ENCODE measurements around the gene CDC42. TPM values are rescaled to one million over a fixed set of nuclear protein-coding genes. Genes with fewer than 3 reads are reported as not detected.
A peak's percentile ranks its signal among the peaks of the same experiment; 100 is the strongest.
"Not testable (repeated sequence)": the region's sequence is repeated elsewhere in the genome, so short reads cannot be mapped to it uniquely, and the experiment has no call there.

CDC42 gene
- total RNA-seq (2014; rRNA removed) (212 and 245 TPM in 2 replicates), Bru-seq, nascent RNA (percentile 98 among the genes with signal in this experiment), BruChase-seq, experiment 1, labeled RNA remaining after a 6-hour chase (percentile 95 among the genes with signal in this experiment), BruChase-seq, experiment 2, labeled RNA remaining after a 2-hour chase (percentile 96 among the genes with signal in this experiment)
- long read RNA-seq, partial matches to known transcripts = 33 of 84 reads
- long read RNA-seq, other reads (novel, unspliced or antisense) = 49 of 84 reads

GRCh38 chr1:22052115-22053016 is at the start of gene CDC42:
Gene CDC42, plus strand, starts transcription at chr1:22052709. Its CDS starts 25,770 bp downstream, at chr1:22078479.
- Histone ChIP-seq H3K79me2 (ENCODE audit: low read length) (peaks cover 44% of the 10 kb centered on the region), H3K36me3 (ENCODE audit: low read depth, low read length) (peaks cover 17% of the 10 kb centered on the region; the same call in 1 of the 2 replicates), H3K9ac (ENCODE audit: low read length) (peak within 1 kb of the TSS; percentile 99), H4K20me1 (ENCODE audit: low read length) (peaks cover 38% of the 10 kb centered on the region), H3K9me2 (replicated peaks; ENCODE audit: low read length) (no peaks in the 10 kb centered on the region), H2AFZ (ENCODE audit: low read length) (peak within 1 kb of the TSS; percentile 98), H3K9me3 (ENCODE audit: low read length) (no peaks in the 10 kb centered on the region), H3K27me3 (ENCODE audit: low read length) (no peaks in the 10 kb centered on the region), H3K27ac (ENCODE audit: low read length) (peak within 1 kb of the TSS; percentile 85), H3K4me3 (ENCODE audit: low read length) (peak within 1 kb of the TSS; percentile 98), H3K4me1 (ENCODE audit: insufficient read depth, low read length) (peaks cover 32% of the 10 kb centered on the region), H3F3A (ENCODE audit: low read length, unreplicated experiment) (no peaks in the 10 kb centered on the region), H3K4me2 (ENCODE audit: low read length) (peak within 1 kb of the TSS; percentile 91)
- peak; percentile 93 for DNase-seq
- CTCF ChIA-PET = no interaction called here
- ATAC-seq = peak; percentile 94
- BruUV-seq (replicated peaks) = TSS peak; percentile 45
- intact Hi-C loops (cut with micrococcal nuclease) = no loop called here
- TF ChIP-seq CTCF (conservative IDR thresholded peaks at IDR 0.05; ENCODE audit: low read depth, low read length) = no peak
- TF ChIP-seq EZH2phosphoT487 (IDR thresholded peaks at IDR 0.05; ENCODE audit: borderline replicate concordance, low read length) = no peak
- no peak for TF ChIP-seq EZH2 (IDR thresholded peaks at IDR 0.05; ENCODE audit: low read length, unreplicated experiment)
- POLR2A ChIA-PET (ENCODE audit: unreplicated experiment) = interaction anchor here (0.5 to 0.6 kb wide), 2 partner anchors 49 to 425 kb away, joined by 3 read pairs; no protein-coding TSS in a partner anchor

- H3K4me2 ChIP-seq (ENCODE audit: low read length); intact Hi-C loops (cut with micrococcal nuclease); H3K27ac ChIP-seq (ENCODE audit: low read length); H3K4me1 ChIP-seq (ENCODE audit: insufficient read depth, low read length); H3K79me2 ChIP-seq (ENCODE audit: low read length); H3F3A ChIP-seq (ENCODE audit: low read length, unreplicated experiment); H3K9me3 ChIP-seq (ENCODE audit: low read length); H4K20me1 ChIP-seq (ENCODE audit: low read length); DNase-seq; H2AFZ ChIP-seq (ENCODE audit: low read length); H3K4me3 ChIP-seq (ENCODE audit: low read length); ATAC-seq; H3K27me3 ChIP-seq (ENCODE audit: low read length); H3K9me2 ChIP-seq (replicated peaks; ENCODE audit: low read length); POLR2A ChIA-PET (ENCODE audit: unreplicated experiment); BruUV-seq (replicated peaks); H3K9ac ChIP-seq (ENCODE audit: low read length); H3K36me3 ChIP-seq (ENCODE audit: low read depth, low read length); CTCF ChIA-PET: not testable (repeated sequence)
These were observed 49.6 kb upstream of the CDC42 start for GRCh38 chr1:22002875-22003274.

GRCh38 chr1:22003959-22004358 is 48.5 kb upstream of the CDC42 start:
- H3K79me2 ChIP-seq (ENCODE audit: low read length); H3F3A ChIP-seq (ENCODE audit: low read length, unreplicated experiment); DNase-seq; H3K27ac ChIP-seq (ENCODE audit: low read length); H3K4me3 ChIP-seq (ENCODE audit: low read length); H3K36me3 ChIP-seq (ENCODE audit: low read depth, low read length); POLR2A ChIA-PET (ENCODE audit: unreplicated experiment); BruUV-seq (replicated peaks); H3K27me3 ChIP-seq (ENCODE audit: low read length); H3K9me3 ChIP-seq (ENCODE audit: low read length); H3K9ac ChIP-seq (ENCODE audit: low read length); H2AFZ ChIP-seq (ENCODE audit: low read length); intact Hi-C loops (cut with micrococcal nuclease); ATAC-seq; H3K4me2 ChIP-seq (ENCODE audit: low read length); H3K9me2 ChIP-seq (replicated peaks; ENCODE audit: low read length); H4K20me1 ChIP-seq (ENCODE audit: low read length); H3K4me1 ChIP-seq (ENCODE audit: insufficient read depth, low read length): not testable (repeated sequence)
- CTCF ChIA-PET = interaction anchor here (0.7 kb wide), 1 partner anchor 88 kb away, joined by 3 read pairs; no protein-coding TSS in a partner anchor
